B cell (primary cell): Measurements from ENCODE around the gene GABRG3. TPM values are rescaled to one million over a fixed set of nuclear protein-coding genes. Genes with fewer than 3 reads are reported as not detected.

Source experiments
- ATAC-seq: fragments of 200-7000 bp; cut with Tn5 transposase; one replicate; pipeline ENCODE4 v1.10.0; 2021; ENCODE audit warnings: low read depth, mild to moderate bottlenecking, moderate number of reproducible peaks, moderate library complexity
- CTCF ChIA-PET: fragments of 350-600 bp; sonication (Branson Sonifier 250); formaldehyde crosslinking; loops from one replicate; lab custom pipeline; 2021; ENCODE audit warnings: antibody characterized with exemption, inconsistent platforms; lab: Charles Lee
- POLR2A ChIA-PET: fragments of 350-600 bp; sonication (Branson Sonifier 250); formaldehyde crosslinking; loops from one replicate; lab custom pipeline; 2021; ENCODE audit warnings: antibody characterized with exemption; lab: Charles Lee
- DNase-seq: peaks from one replicate; pipeline ENCODE4 v3.0.0; 2013
- H2AFZ ChIP-seq: 2 replicates; pipeline ENCODE4 v1.6.1; 2012; ENCODE audit warnings: mild to moderate bottlenecking, low read depth, low read length; ENCODE audit not compliant: insufficient read depth, poor library complexity, severe bottlenecking
- H3K27ac ChIP-seq, 2 donors: 1 replicate in 1 of 2; 2 replicates in 1 of 2; pipeline ENCODE4 v1.5.1; 2012 to 2013; ENCODE audit warnings: low read length in 2 of 2, mild to moderate bottlenecking in 2 of 2, moderate library complexity in 1 of 2
- H3K27me3 ChIP-seq, 4 experiments: fragments of 200-600 bp in 1 of 4; sonication (generic) in 1 of 4; replicated peaks in 1 of 4; 1 replicate in 2 of 4; 2 replicates in 2 of 4; pipeline versions ENCODE4 v1.6.1 to v1.7.0; 2013 to 2016; ENCODE audit warnings: low read length in 3 of 4, mild to moderate bottlenecking in 2 of 4, mixed read lengths in 1 of 4, moderate library complexity in 1 of 4; ENCODE audit not compliant: insufficient read depth in 4 of 4, control insufficient read depth in 3 of 4; ENCODE audit errors: control extremely low read depth in 1 of 4
- H3K36me3 ChIP-seq, 2 experiments: replicated peaks in 1 of 2; 1 replicate in 1 of 2; 2 replicates in 1 of 2; pipeline versions ENCODE4 v1.6.1 to v1.7.1; 2013; ENCODE audit warnings: low read length in 1 of 2; ENCODE audit not compliant: insufficient read depth in 2 of 2, control insufficient read depth in 1 of 2; ENCODE audit errors: control extremely low read depth in 1 of 2, extremely low read depth in 1 of 2
- H3K4me1 ChIP-seq, 2 donors: fragments of 200-600 bp in 1 of 2; sonication (generic) in 1 of 2; 1 replicate in 1 of 2; 2 replicates in 1 of 2; pipeline versions ENCODE4 v1.5.1 to v1.6.1; 2013 to 2017; ENCODE audit warnings: low read length in 2 of 2; ENCODE audit not compliant: control insufficient read depth in 2 of 2, insufficient read depth in 2 of 2
- H3K4me2 ChIP-seq: replicated peaks from 2 replicates; pipeline ENCODE3; 2012; ENCODE audit warnings: mild to moderate bottlenecking, low read depth, low read length; ENCODE audit not compliant: poor library complexity, severe bottlenecking
- H3K4me3 ChIP-seq, 5 experiments: fragments of 200-600 bp in 1 of 5; sonication (generic) in 1 of 5; 1 replicate in 3 of 5; 2 replicates in 2 of 5; pipeline versions ENCODE4 v1.5.1 to v1.7.0; 2011 to 2016; ENCODE audit warnings: low read length in 4 of 5, mild to moderate bottlenecking in 4 of 5, low read depth in 2 of 5, control low read depth in 1 of 5, moderate library complexity in 1 of 5; ENCODE audit not compliant: insufficient read depth in 1 of 5; ENCODE audit errors: control extremely low read depth in 1 of 5, extremely low read depth in 1 of 5
- H3K79me2 ChIP-seq: fragments of 200-600 bp; sonication (generic); one replicate; pipeline ENCODE4 v1.6.0; 2016; ENCODE audit warnings: low read length; ENCODE audit not compliant: control insufficient read depth, insufficient read depth
- H3K9ac ChIP-seq: fragments of 200-600 bp; sonication (generic); 2 replicates; pipeline ENCODE4 v1.6.1; 2017; ENCODE audit warnings: mild to moderate bottlenecking, low read length, moderate library complexity
- H3K9me3 ChIP-seq, 3 donors: one replicate each; pipeline versions ENCODE4 v1.6.1 to v1.7.1; 2013; ENCODE audit warnings: low read length in 2 of 3; ENCODE audit not compliant: control insufficient read depth in 2 of 3, insufficient read depth in 1 of 3; ENCODE audit errors: control extremely low read depth in 1 of 3
- H4K20me1 ChIP-seq: 2 replicates; pipeline ENCODE4 v1.6.0; 2012; ENCODE audit warnings: mild to moderate bottlenecking, low read length; ENCODE audit not compliant: insufficient read depth, control insufficient read depth, poor library complexity, severe bottlenecking
- H3K27ac Mint-ChIP-seq: one replicate; pipeline ENCODE4 v1.8.0; 2021; ENCODE audit warnings: mixed read lengths
- H3K27me3 Mint-ChIP-seq: one replicate; pipeline ENCODE4 v1.8.0; 2021; ENCODE audit warnings: mixed read lengths
- H3K4me1 Mint-ChIP-seq: one replicate; pipeline ENCODE4 v1.8.0; 2021; ENCODE audit warnings: mixed read lengths
- H3K4me3 Mint-ChIP-seq: one replicate; pipeline ENCODE4 v1.8.0; 2021; ENCODE audit warnings: mixed read lengths
- H3K9me3 Mint-ChIP-seq: one replicate; pipeline ENCODE4 v1.8.0; 2022; ENCODE audit warnings: mixed read lengths; ENCODE audit not compliant: insufficient read depth
- EZH2 ChIP-seq: IDR thresholded peaks from 2 replicates; pipeline ENCODE4 v1.6.1; 2012; ENCODE audit warnings: borderline replicate concordance, low read depth, mild to moderate bottlenecking, moderate library complexity, low read length; ENCODE audit not compliant: insufficient read depth, poor library complexity, severe bottlenecking
- WGBS: methylation state at CpG from one replicate; pipeline ENCODE4 v1.1.5; 2013; ENCODE audit warnings: missing lambda C conversion rate; ENCODE audit not compliant: insufficient coverage; 5-methylcytosine and 5-hydroxymethylcytosine counted together
- intact Hi-C: fragments of 100-400 bp; cut with micrococcal nuclease; formaldehyde crosslinking; loops from one replicate; pipeline ENCODE4 v1.10.0; 2022
- polyA plus RNA-seq: library from polyadenylated mRNA; depleted of rRNA; stranded (reverse); fragments of >200 nt; gene quantifications from 2 replicates; pipeline ENCODE4 v1.2.3, GENCODE V29; 2012
- total RNA-seq, 2 donors: library from RNA; stranded (reverse); fragments of 120-200 nt in 1 of 2; gene quantifications; 1 replicate in 1 of 2; 2 replicates in 1 of 2; pipeline versions ENCODE4 v1.2.3 to v1.2.4, GENCODE V29; 2013 to 2022
- TF ChIP-seq, protein P1 (sequence below): fragments of 200-600 bp; IDR thresholded peaks from one replicate; pipeline ENCODE4 v1.8.0; 2022; ENCODE audit warnings: antibody characterized with exemption, mild to moderate bottlenecking

The GABRG3 gene
- total and polyA plus RNA-seq, 2 donors (not counting 1 experiment from before 2014, with no cell fraction given), result not detected

DNA sequence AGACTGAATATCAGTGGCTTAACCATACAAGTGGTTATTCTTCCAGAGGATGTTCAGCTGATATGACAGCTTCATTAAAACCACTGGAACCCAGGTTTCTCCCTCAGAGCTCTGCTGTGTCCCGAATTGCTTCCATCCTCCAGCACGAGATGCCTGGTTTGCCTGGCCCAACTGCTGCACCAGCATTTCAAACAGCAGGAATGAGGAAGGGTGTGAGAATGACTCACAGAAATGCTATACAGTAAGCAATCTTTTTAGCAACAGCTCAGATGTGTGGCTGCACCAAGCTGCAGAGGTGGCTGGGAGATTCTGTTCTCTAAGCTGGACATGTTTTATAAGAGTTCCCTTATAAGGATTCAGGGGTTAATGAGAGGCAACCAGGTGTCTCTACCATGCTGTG lies 271.0 kb downstream of the GABRG3 start:
- H3K9me3 ChIP-seq, result peaks cover 0 to 11% (median 0%) of the 10 kb centered on the region in 3 donors
- no peaks in the 10 kb centered on the region for H4K20me1 ChIP-seq
- no peak overlapping the region for H2AFZ ChIP-seq
- H3K4me1 ChIP-seq, result no peaks in the 10 kb centered on the region
- no peaks in the 10 kb centered on the region for H3K27me3 Mint-ChIP-seq
- H3K27me3 ChIP-seq, result no peaks in the 10 kb centered on the region
- intact Hi-C loops, result no loop called here
- no peak overlapping the region for H3K27ac Mint-ChIP-seq
- H3K9ac ChIP-seq, result no peak overlapping the region
- H3K9me3 Mint-ChIP-seq, result peaks cover 8% of the 10 kb centered on the region
- CTCF ChIA-PET, result no interaction called here
- H3K4me3 Mint-ChIP-seq, result no peak overlapping the region
- H3K27ac ChIP-seq, result no peak overlapping the region
- no peak for ATAC-seq
- no peak overlapping the region for H3K4me2 ChIP-seq
- POLR2A ChIA-PET, result no interaction called here
- no peaks in the 10 kb centered on the region for H3K36me3 ChIP-seq
- no peak for DNase-seq
- no peaks in the 10 kb centered on the region for H3K79me2 ChIP-seq
- H3K4me3 ChIP-seq, result no peak overlapping the region
- WGBS, result 75% methylated on average over 2 of the region's 2 CpGs
- H3K4me1 Mint-ChIP-seq, result no peaks in the 10 kb centered on the region
- TF ChIP-seq EZH2, result no peak
- TF ChIP-seq, protein P1, sequence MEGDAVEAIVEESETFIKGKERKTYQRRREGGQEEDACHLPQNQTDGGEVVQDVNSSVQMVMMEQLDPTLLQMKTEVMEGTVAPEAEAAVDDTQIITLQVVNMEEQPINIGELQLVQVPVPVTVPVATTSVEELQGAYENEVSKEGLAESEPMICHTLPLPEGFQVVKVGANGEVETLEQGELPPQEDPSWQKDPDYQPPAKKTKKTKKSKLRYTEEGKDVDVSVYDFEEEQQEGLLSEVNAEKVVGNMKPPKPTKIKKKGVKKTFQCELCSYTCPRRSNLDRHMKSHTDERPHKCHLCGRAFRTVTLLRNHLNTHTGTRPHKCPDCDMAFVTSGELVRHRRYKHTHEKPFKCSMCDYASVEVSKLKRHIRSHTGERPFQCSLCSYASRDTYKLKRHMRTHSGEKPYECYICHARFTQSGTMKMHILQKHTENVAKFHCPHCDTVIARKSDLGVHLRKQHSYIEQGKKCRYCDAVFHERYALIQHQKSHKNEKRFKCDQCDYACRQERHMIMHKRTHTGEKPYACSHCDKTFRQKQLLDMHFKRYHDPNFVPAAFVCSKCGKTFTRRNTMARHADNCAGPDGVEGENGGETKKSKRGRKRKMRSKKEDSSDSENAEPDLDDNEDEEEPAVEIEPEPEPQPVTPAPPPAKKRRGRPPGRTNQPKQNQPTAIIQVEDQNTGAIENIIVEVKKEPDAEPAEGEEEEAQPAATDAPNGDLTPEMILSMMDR, result no peak

DNA sequence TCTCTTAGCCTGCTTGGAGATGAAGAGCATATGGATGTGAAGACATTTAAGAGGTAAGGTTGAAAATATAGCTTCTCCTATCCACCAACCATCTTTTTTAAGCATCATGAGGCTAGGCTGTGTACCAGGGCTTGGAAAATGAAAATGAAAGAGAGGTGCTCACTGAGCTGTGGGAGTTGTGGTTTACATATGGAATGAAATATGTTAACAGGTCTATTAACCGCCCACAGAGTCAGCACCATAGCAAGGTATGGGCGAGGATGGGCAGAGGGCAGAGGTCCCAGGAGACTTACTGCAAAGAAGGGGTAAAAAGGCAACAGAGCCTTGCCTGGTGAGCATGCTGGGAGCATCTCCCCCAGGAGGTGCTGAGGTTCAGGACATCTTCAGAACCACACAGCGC lies 273.1 kb downstream of the GABRG3 start:
- H3K4me3 Mint-ChIP-seq, result no peak overlapping the region
- no peak for DNase-seq

More for the DNA sequence above, 273.1 kb downstream of the GABRG3 start:
- H2AFZ ChIP-seq, result no peak overlapping the region
- WGBS, result 46% methylated on average over 2 of the region's 3 CpGs
- TF ChIP-seq EZH2, result no peak
- TF ChIP-seq, protein P1, result no peak
- H3K27me3 ChIP-seq, result no peaks in the 10 kb centered on the region
- H3K4me2 ChIP-seq, result no peak overlapping the region
- Mint-ChIP-seq H3K4me1 (no peaks in the 10 kb centered on the region), H3K27me3 (no peaks in the 10 kb centered on the region), H3K9me3 (peaks cover 19% of the 10 kb centered on the region), H3K27ac (no peak overlapping the region)
- CTCF ChIA-PET, result no interaction called here
- no peak for ATAC-seq
- H3K79me2 ChIP-seq, result no peaks in the 10 kb centered on the region
- peaks cover 0 to 16% (median 0%) of the 10 kb centered on the region in 3 donors for H3K9me3 ChIP-seq
- H4K20me1 ChIP-seq, result no peaks in the 10 kb centered on the region
- POLR2A ChIA-PET, result no interaction called here
- H3K4me1 ChIP-seq, result no peaks in the 10 kb centered on the region
- H3K4me3 ChIP-seq, result no peak overlapping the region
- H3K9ac ChIP-seq, result no peak overlapping the region
- H3K36me3 ChIP-seq, result no peaks in the 10 kb centered on the region
- intact Hi-C loops, result no loop called here
- H3K27ac ChIP-seq, result no peak overlapping the region
